ENCODE results near the gene NEUROD1.

Gene NEUROD1

GRCh38 chr2:181682795-181683517 lies 2.6 kb upstream of the NEUROD1 start:
- Histone ChIP-seq H3K9me3 (ENCODE audit: control insufficient read depth, insufficient read depth, low read depth, low read length) (no peaks in the 10 kb centered on the region), H3K4me1 (ENCODE audit: control insufficient read depth, insufficient read depth, low read length) (peaks cover 3% of the 10 kb centered on the region; the same call in 1 of the 2 replicates), H3K27ac (ENCODE audit: extremely low read depth, low read depth, low read length) (no peak overlapping the region), H3K36me3 (ENCODE audit: control insufficient read depth in 2 of 2, insufficient read depth in 1 of 2, low read length in 2 of 2) (no peaks in the 10 kb centered on the region), H3K4me3 (ENCODE audit: low read depth, low read length) (peak overlapping the region; percentile 27)
- ChIA-PET CTCF (interaction anchor here (0.6 kb wide), 2 partner anchors 168 to 1175 kb away, joined by 3 to 4 read pairs; no protein-coding TSS in a partner anchor), POLR2A (no interaction called here)
- TF ChIP-seq, protein P1, sequence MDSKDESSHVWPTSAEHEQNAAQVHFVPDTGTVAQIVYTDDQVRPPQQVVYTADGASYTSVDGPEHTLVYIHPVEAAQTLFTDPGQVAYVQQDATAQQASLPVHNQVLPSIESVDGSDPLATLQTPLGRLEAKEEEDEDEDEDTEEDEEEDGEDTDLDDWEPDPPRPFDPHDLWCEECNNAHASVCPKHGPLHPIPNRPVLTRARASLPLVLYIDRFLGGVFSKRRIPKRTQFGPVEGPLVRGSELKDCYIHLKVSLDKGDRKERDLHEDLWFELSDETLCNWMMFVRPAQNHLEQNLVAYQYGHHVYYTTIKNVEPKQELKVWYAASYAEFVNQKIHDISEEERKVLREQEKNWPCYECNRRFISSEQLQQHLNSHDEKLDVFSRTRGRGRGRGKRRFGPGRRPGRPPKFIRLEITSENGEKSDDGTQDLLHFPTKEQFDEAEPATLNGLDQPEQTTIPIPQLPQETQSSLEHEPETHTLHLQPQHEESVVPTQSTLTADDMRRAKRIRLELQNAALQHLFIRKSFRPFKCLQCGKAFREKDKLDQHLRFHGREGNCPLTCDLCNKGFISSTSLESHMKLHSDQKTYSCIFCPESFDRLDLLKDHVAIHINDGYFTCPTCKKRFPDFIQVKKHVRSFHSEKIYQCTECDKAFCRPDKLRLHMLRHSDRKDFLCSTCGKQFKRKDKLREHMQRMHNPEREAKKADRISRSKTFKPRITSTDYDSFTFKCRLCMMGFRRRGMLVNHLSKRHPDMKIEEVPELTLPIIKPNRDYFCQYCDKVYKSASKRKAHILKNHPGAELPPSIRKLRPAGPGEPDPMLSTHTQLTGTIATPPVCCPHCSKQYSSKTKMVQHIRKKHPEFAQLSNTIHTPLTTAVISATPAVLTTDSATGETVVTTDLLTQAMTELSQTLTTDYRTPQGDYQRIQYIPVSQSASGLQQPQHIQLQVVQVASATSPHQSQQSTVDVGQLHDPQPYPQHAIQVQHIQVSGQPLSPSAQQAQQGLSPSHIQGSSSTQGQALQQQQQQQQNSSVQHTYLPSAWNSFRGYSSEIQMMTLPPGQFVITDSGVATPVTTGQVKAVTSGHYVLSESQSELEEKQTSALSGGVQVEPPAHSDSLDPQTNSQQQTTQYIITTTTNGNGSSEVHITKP (tag by site-specific recombination; IDR thresholded peaks at IDR 0.05), result peak; percentile 44; the same call in 1 of the 2 replicates
- peak; percentile 68 for TF ChIP-seq ZNF335 (tag by site-specific recombination; conservative IDR thresholded peaks at IDR 0.05)
- no peak for TF ChIP-seq ZNF341 (tag by site-specific recombination; IDR thresholded peaks at IDR 0.05; ENCODE audit: low read depth)
- TF ChIP-seq, protein P2, sequence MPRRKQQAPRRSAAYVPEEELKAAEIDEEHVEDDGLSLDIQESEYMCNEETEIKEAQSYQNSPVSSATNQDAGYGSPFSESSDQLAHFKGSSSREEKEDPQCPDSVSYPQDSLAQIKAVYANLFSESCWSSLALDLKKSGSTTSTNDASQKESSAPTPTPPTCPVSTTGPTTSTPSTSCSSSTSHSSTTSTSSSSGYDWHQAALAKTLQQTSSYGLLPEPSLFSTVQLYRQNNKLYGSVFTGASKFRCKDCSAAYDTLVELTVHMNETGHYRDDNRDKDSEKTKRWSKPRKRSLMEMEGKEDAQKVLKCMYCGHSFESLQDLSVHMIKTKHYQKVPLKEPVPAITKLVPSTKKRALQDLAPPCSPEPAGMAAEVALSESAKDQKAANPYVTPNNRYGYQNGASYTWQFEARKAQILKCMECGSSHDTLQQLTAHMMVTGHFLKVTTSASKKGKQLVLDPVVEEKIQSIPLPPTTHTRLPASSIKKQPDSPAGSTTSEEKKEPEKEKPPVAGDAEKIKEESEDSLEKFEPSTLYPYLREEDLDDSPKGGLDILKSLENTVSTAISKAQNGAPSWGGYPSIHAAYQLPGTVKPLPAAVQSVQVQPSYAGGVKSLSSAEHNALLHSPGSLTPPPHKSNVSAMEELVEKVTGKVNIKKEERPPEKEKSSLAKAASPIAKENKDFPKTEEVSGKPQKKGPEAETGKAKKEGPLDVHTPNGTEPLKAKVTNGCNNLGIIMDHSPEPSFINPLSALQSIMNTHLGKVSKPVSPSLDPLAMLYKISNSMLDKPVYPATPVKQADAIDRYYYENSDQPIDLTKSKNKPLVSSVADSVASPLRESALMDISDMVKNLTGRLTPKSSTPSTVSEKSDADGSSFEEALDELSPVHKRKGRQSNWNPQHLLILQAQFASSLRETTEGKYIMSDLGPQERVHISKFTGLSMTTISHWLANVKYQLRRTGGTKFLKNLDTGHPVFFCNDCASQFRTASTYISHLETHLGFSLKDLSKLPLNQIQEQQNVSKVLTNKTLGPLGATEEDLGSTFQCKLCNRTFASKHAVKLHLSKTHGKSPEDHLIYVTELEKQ (tag by site-specific recombination; IDR thresholded peaks at IDR 0.05; ENCODE audit: borderline replicate concordance), result no peak
- no peak for TF ChIP-seq HOXC10 (CRISPR knock-in tag; IDR thresholded peaks at IDR 0.05)

DNA sequence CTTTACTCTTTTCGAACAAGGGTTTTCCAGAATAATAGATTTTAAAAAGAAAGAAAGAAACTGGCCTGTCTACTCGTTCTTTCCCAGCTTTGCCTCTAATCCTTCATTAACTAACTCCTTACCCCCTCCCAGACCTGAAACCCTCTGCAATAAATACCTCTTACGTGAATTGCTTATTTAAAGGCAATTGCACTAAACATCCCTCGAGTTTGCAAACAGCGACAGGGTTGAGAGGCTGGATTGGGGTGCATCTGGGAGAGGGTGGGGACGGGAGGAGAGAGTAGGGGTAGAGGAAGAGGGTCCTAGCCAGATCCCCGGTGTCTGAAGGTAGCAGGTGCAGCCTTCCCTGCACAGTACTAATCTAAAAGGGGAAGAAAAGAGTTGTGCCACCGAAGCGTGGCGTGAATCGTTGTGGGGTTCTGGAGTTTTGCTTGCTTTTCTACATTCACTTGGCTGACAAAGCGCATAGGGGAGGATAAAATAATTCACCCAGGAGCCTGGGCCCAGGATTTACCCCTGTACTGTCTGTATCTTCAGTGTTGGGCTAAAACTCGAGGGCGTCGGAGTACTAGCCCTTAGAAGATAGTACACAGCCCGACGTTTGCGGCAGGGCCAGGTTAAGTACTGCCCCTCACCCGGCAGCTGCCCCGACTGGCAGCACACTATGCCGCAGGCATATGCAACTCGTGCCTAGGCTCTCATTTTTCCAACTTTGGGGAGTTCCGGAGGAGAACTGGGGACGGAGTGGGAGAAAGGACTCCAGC lies 1.9 kb upstream of the NEUROD1 start:
- Histone ChIP-seq H3K9me3 (ENCODE audit: control insufficient read depth, insufficient read depth, low read depth, low read length) (no peaks in the 10 kb centered on the region), H3K4me1 (ENCODE audit: control insufficient read depth, insufficient read depth, low read length) (peaks cover 3% of the 10 kb centered on the region; the same call in 1 of the 2 replicates), H3K27ac (ENCODE audit: extremely low read depth, low read depth, low read length) (no peak overlapping the region), H3K4me3 (ENCODE audit: low read depth, low read length) (no peak overlapping the region), H3K36me3 (ENCODE audit: control insufficient read depth in 2 of 2, insufficient read depth in 1 of 2, low read length in 2 of 2) (no peaks in the 10 kb centered on the region)
- ChIA-PET POLR2A (no interaction called here), CTCF (interaction anchor here (0.6 kb wide), 1 partner anchor 167 kb away, joined by 3 read pairs; no protein-coding TSS in a partner anchor)
- TF ChIP-seq ZNF837 (tag by site-specific recombination; IDR thresholded peaks at IDR 0.05) (no peak), ZNF274 (IDR thresholded peaks at IDR 0.05; ENCODE audit: low read length) (no peak), ZNF274 (tag by site-specific recombination; IDR thresholded peaks at IDR 0.05; ENCODE audit: borderline replicate concordance) (no peak), ZNF391 (tag by site-specific recombination; IDR thresholded peaks at IDR 0.05; ENCODE audit: borderline replicate concordance, low read depth) (no peak), ZNF121 (tag by site-specific recombination; IDR thresholded peaks at IDR 0.05) (no peak), ZNF248 (tag by site-specific recombination; IDR thresholded peaks at IDR 0.05) (no peak), ZNF223 (tag by site-specific recombination; IDR thresholded peaks at IDR 0.05) (no peak), ZNF561 (tag by site-specific recombination; IDR thresholded peaks at IDR 0.05; ENCODE audit: borderline replicate concordance) (no peak), ZNF394 (tag by site-specific recombination; IDR thresholded peaks at IDR 0.05; ENCODE audit: borderline replicate concordance) (no peak), ZNF324 (tag by site-specific recombination; IDR thresholded peaks at IDR 0.05) (no peak), ZNF169 (tag by site-specific recombination; IDR thresholded peaks at IDR 0.05) (no peak)
- TF ChIP-seq, protein P3, sequence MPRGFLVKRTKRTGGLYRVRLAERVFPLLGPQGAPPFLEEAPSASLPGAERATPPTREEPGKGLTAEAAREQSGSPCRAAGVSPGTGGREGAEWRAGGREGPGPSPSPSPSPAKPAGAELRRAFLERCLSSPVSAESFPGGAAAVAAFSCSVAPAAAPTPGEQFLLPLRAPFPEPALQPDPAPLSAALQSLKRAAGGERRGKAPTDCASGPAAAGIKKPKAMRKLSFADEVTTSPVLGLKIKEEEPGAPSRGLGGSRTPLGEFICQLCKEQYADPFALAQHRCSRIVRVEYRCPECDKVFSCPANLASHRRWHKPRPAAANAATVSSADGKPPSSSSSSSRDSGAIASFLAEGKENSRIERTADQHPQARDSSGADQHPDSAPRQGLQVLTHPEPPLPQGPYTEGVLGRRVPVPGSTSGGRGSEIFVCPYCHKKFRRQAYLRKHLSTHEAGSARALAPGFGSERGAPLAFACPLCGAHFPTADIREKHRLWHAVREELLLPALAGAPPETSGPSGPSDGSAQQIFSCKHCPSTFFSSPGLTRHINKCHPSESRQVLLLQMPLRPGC (tag by site-specific recombination; IDR thresholded peaks at IDR 0.05), result no peak
